ENCODE results near the gene ZNF366.

DNA sequence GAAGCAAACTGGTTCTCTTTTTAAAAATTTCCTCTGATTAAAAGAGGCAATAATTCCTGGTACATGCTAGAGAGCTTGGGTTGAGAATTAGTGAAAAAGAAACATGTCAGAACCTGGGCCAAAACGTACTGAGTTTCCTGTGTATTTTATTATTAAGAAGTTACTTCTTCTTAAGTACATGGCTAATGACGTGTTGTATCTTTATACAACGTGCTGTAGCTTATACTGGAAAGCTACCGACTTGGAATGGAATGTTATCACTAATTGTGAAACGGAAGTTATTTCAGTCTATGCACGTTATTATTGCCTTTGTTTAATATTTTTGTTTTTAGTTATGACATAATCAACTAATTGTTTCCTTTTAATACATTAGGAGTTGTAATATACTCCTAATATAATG is 43.1 kb downstream of the ZNF366 start:
- TF ChIP-seq, protein P1, sequence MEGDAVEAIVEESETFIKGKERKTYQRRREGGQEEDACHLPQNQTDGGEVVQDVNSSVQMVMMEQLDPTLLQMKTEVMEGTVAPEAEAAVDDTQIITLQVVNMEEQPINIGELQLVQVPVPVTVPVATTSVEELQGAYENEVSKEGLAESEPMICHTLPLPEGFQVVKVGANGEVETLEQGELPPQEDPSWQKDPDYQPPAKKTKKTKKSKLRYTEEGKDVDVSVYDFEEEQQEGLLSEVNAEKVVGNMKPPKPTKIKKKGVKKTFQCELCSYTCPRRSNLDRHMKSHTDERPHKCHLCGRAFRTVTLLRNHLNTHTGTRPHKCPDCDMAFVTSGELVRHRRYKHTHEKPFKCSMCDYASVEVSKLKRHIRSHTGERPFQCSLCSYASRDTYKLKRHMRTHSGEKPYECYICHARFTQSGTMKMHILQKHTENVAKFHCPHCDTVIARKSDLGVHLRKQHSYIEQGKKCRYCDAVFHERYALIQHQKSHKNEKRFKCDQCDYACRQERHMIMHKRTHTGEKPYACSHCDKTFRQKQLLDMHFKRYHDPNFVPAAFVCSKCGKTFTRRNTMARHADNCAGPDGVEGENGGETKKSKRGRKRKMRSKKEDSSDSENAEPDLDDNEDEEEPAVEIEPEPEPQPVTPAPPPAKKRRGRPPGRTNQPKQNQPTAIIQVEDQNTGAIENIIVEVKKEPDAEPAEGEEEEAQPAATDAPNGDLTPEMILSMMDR (IDR thresholded peaks at IDR 0.05) = no peak
- no peak for TF ChIP-seq EP300 (IDR thresholded peaks at IDR 0.05)

Data from ovary (tissue), 3 donors.